ENCODE data around the gene PHC2.

The PHC2 gene

DNA sequence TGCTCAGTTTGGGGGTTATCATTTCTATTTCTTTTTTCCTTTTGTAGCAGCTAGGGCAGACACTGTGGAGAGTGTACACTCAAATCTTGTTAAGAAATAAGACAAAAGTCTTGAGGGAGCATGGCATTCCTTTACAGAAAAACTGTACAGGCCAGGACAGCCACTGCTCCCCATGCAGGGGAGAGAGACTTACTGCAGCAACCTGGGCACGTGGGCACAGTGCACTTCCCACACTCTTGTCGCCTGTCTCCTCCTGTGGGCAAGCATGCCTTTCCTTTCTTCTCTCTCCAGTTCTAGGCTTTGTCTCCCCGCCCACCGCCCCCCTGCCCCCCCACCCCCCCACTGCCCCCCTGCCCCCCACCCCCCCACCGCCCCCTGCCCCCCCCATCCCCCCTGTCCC is 51.9 kb downstream of the PHC2 start:
- no peak for DNase-seq (ENCODE audit: low read depth)
- no peak overlapping the region for H3K4me3 ChIP-seq (ENCODE audit: low read depth, low read length)
- TF ChIP-seq CTCF (IDR thresholded peaks at IDR 0.05; ENCODE audit: insufficient read depth, low read depth, low read length, missing control alignments): no peak

GRCh38 chr1:33378524-33378923 is 52.4 kb downstream of the PHC2 start:
- no peak overlapping the region for H3K4me3 ChIP-seq (ENCODE audit: low read depth, low read length)
- DNase-seq (ENCODE audit: low read depth): no peak
- no peak for TF ChIP-seq CTCF (IDR thresholded peaks at IDR 0.05; ENCODE audit: insufficient read depth, low read depth, low read length, missing control alignments)

DNA sequence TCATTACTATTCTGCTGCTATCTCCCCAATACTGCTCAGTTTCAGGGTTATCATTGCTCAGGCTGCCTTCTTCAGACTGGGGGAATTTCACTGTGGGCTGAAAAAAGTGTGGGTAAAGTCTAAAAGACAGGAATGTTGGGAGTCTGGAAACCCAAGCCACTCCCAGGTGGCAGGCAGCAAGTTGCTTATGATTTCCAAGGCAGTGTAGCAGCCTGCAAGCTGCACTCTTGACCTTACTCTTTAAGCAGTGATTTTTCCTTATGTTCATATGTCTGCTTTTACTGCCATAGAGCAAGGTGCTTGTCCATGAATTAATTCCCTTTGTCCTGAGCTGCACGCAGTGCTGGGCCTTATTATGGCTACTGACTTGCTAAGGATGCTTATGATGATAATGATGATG is 53.1 kb downstream of the PHC2 start:
- no peak for TF ChIP-seq CTCF (IDR thresholded peaks at IDR 0.05; ENCODE audit: insufficient read depth, low read depth, low read length, missing control alignments)
- no peak for DNase-seq (ENCODE audit: low read depth)
- no peak overlapping the region for H3K4me3 ChIP-seq (ENCODE audit: low read depth, low read length)

DNA sequence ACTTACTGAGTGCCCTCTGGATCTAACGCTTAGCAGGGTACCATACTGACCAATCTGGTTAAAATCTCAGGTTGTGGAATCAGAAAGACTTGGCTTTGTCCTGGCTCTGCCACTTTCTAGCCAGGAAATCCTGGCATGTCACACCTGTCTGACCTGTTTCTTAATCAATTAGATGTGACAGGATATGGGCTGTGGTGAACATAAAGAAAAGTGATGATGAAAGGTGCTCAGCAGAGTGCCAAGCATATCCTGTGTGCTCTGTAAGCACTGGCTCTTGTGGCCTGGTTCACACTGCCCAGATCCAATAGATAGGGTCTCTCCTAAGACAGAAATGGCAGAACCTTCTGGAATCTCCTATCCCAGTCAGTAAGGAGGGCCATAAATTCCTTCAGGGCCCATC is 53.9 kb downstream of the PHC2 start:
- no peak overlapping the region for H3K4me3 ChIP-seq (ENCODE audit: low read depth, low read length)
- no peak for DNase-seq (ENCODE audit: low read depth)
- no peak for TF ChIP-seq CTCF (IDR thresholded peaks at IDR 0.05; ENCODE audit: insufficient read depth, low read depth, low read length, missing control alignments)

GRCh38 chr1:33375316-33375715 is 55.6 kb downstream of the PHC2 start:
- DNase-seq (ENCODE audit: low read depth): no peak
- no peak for TF ChIP-seq CTCF (IDR thresholded peaks at IDR 0.05; ENCODE audit: insufficient read depth, low read depth, low read length, missing control alignments)
- H3K4me3 ChIP-seq (ENCODE audit: low read depth, low read length): no peak overlapping the region

DNA sequence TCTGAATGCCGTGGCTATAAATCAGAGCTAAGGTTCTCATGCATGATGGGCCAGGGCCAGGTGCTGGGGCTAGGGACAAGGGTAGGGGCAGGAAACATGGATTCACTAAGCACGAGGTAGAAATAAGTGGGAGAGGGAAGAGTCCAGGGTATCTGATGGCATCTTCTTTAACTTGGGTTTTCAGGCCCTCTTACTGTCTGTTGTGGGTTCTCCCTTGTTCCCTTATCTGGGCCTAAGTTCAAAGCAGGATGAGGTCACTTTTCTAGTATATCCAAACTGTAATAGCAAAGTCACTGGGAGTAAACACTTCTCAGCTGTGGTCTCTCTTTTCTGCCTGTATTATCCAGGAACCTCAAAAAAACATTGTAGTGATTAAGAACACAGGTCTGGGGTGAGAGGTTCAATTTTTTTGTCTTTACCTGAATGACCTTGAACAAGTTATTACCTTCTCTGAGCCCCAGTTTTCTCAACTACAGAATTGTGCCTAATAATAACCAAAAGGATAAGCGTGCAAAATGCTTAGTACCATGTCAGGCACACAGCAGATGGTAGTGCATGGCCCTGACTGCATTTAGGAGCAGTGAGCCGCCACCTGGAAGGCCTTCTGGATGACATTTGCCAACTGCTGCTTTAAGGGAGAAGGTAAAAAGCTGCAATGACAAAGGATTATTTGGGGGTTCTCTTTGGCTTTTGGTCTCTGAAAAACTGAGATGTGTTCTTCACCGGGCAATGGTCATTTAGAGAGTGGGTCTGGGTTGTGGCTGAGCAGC is 56.4 kb downstream of the PHC2 start:
- no peak for DNase-seq (ENCODE audit: low read depth)
- no peak for TF ChIP-seq CTCF (IDR thresholded peaks at IDR 0.05; ENCODE audit: insufficient read depth, low read depth, low read length, missing control alignments)
- no peak overlapping the region for H3K4me3 ChIP-seq (ENCODE audit: low read depth, low read length)

DNA sequence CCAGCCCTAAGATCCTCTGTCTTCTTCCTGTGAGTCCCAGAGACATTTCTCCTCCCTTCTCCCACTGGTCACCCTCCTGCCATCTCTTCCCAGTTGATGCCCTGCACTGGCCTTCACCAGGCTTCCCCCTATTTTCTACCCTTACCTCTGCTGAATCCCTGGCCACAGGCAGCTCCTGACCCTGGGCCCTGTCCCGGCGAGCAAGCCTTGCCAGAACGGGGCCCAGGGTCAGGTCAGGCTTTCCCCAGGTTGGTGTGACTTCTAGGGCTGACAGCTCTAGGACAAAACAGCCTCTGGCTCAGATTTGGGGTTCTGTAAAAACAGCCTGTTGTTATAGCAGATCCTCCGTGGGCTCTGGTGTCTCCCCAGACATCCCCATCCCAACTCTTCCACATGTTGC is 57.3 kb downstream of the PHC2 start:
- DNase-seq (ENCODE audit: low read depth): no peak
- TF ChIP-seq CTCF (IDR thresholded peaks at IDR 0.05; ENCODE audit: insufficient read depth, low read depth, low read length, missing control alignments): no peak

More for the DNA sequence above, 57.3 kb downstream of the PHC2 start:
- no peak overlapping the region for H3K4me3 ChIP-seq (ENCODE audit: low read depth, low read length)
